ENCODE results near the gene GSTM1. TPM values are rescaled to one million over a fixed set of nuclear protein-coding genes. Genes with fewer than 3 reads are reported as not detected.

The GSTM1 gene
- total RNA-seq, 1 donor from 2014 or later: not detected

DNA sequence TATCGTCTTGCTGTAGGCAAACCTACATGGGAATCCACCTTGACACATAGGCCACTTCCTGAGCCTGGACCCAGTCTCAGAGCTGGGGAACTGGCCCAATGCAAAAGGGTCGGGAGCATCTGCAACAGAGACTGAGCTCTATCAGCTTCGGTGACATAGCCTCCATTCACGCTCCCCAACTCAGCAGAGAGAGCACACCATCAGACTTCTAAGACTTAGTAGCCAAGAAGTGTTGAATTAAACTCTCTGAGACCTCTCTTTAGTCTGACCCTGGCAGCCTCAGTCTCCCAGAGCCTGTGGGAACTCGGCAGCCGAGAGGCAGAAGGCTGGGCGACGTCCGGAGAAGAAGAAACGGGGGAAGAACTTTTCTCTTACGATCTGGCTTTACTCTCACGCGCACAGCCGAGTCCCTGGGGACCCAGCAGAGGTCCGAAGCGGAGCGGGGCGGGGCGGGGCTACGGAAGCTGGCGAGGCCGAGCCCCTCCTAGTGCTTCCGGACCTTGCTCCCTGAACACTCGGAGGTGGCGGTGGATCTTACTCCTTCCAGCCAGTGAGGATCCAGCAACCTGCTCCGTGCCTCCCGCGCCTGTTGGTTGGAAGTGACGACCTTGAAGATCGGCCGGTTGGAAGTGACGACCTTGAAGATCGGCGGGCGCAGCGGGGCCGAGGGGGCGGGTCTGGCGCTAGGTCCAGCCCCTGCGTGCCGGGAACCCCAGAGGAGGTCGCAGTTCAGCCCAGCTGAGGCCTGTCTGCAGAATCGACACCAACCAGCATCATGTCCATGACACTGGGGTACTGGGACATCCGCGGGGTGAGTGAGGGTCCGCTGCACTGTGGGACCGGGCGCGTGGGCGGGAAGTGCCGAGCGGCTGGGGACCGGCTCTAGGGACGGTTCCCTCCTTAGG, 31.8 kb upstream of the GSTM1 start, which contains the start of gene GSTM4:
GSTM4 (plus strand) TSS at position 485 of the 905 bp plus-strand sequence; CDS start at position 776, 291 bp downstream.
- Histone ChIP-seq H3K79me2 (ENCODE audit: insufficient read depth, low read length) (no peaks in the 10 kb centered on the region), H3K9ac (ENCODE audit: low read length) (peak within 1 kb of the TSS; percentile 72), H3K36me3 (ENCODE audit: insufficient read depth, low read length) (no peaks in the 10 kb centered on the region), H3K27me3 (ENCODE audit: insufficient read depth, low read length) (peaks cover 5% of the 10 kb centered on the region), H2AFZ (ENCODE audit: low read depth, low read length) (peak within 1 kb of the TSS; percentile 93), H3K27ac (ENCODE audit: low read depth, low read length) (no peak within 1 kb of the TSS), H3K4me3 (ENCODE audit: insufficient read depth, low read depth, low read length) (peak within 1 kb of the TSS; percentile 77), H3K4me1 (ENCODE audit: insufficient read depth, low read length) (peaks cover 18% of the 10 kb centered on the region), H4K20me1 (ENCODE audit: insufficient read depth, low read length) (no peaks in the 10 kb centered on the region), H3K4me2 (ENCODE audit: low read length) (peak within 1 kb of the TSS; percentile 89), H3K9me3 (ENCODE audit: insufficient read depth, low read depth, low read length) (no peaks in the 10 kb centered on the region)
- no peak for TF ChIP-seq EZH2 (IDR thresholded peaks at IDR 0.05; ENCODE audit: insufficient read depth, low read length)
- TF ChIP-seq, protein P1, sequence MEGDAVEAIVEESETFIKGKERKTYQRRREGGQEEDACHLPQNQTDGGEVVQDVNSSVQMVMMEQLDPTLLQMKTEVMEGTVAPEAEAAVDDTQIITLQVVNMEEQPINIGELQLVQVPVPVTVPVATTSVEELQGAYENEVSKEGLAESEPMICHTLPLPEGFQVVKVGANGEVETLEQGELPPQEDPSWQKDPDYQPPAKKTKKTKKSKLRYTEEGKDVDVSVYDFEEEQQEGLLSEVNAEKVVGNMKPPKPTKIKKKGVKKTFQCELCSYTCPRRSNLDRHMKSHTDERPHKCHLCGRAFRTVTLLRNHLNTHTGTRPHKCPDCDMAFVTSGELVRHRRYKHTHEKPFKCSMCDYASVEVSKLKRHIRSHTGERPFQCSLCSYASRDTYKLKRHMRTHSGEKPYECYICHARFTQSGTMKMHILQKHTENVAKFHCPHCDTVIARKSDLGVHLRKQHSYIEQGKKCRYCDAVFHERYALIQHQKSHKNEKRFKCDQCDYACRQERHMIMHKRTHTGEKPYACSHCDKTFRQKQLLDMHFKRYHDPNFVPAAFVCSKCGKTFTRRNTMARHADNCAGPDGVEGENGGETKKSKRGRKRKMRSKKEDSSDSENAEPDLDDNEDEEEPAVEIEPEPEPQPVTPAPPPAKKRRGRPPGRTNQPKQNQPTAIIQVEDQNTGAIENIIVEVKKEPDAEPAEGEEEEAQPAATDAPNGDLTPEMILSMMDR (IDR thresholded peaks at IDR 0.05; ENCODE audit: insufficient read depth, low read depth, low read length): no peak
- no peak within 1 kb of the TSS for H3K27ac Mint-ChIP-seq (ENCODE audit: unreplicated experiment)
- H3K9me3 Mint-ChIP-seq (ENCODE audit: unreplicated experiment): no peaks in the 10 kb centered on the region
- FAIRE-seq: no peak
- H3K4me3 Mint-ChIP-seq (ENCODE audit: unreplicated experiment): peak within 1 kb of the TSS; percentile 90
- peaks cover 4% of the 10 kb centered on the region for H3K36me3 Mint-ChIP-seq (ENCODE audit: low read depth, unreplicated experiment)
- peaks cover 43% of the 10 kb centered on the region for H3K27me3 Mint-ChIP-seq (ENCODE audit: low read depth, unreplicated experiment)
- peak; percentile 61 for DNase-seq (ENCODE audit: low read depth)
- peaks cover 11% of the 10 kb centered on the region for H3K4me1 Mint-ChIP-seq (ENCODE audit: low read depth, unreplicated experiment)

DNA sequence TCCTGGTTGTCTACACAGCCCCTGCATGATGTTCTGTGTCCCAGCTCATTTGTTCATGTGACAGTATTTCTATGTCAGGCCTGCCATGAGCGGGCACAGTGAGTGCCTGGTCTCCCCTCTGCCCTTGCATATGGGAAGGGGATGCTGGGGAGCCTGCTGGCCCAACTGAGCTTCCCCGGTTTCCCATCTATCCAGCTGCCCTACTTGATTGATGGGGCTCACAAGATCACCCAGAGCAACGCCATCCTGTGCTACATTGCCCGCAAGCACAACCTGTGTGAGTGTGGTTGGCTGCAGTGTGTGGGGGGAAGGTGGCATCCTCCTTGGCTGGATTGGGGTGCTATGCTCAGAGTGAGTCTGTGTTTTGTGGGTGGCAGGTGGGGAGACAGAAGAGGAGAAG, 30.2 kb upstream of the GSTM1 start:
- H2AFZ ChIP-seq (ENCODE audit: low read depth, low read length): no peak overlapping the region
- Mint-ChIP-seq H3K9me3 (ENCODE audit: unreplicated experiment) (no peaks in the 10 kb centered on the region), H3K4me3 (ENCODE audit: unreplicated experiment) (peak overlapping the region; percentile 14), H3K36me3 (ENCODE audit: low read depth, unreplicated experiment) (peaks cover 4% of the 10 kb centered on the region), H3K27ac (ENCODE audit: unreplicated experiment) (no peak overlapping the region), H3K27me3 (ENCODE audit: low read depth, unreplicated experiment) (peaks cover 42% of the 10 kb centered on the region), H3K4me1 (ENCODE audit: low read depth, unreplicated experiment) (peaks cover 11% of the 10 kb centered on the region)
- H3K9ac ChIP-seq (ENCODE audit: low read length): no peak overlapping the region
- H3K4me1 ChIP-seq (ENCODE audit: insufficient read depth, low read length): peaks cover 14% of the 10 kb centered on the region
- TF ChIP-seq, protein P1 (IDR thresholded peaks at IDR 0.05; ENCODE audit: insufficient read depth, low read depth, low read length): no peak
- TF ChIP-seq EZH2 (IDR thresholded peaks at IDR 0.05; ENCODE audit: insufficient read depth, low read length): no peak
- no peak overlapping the region for H3K4me2 ChIP-seq (ENCODE audit: low read length)
- no peaks in the 10 kb centered on the region for H3K79me2 ChIP-seq (ENCODE audit: insufficient read depth, low read length)
- FAIRE-seq (no peak), DNase-seq (ENCODE audit: low read depth) (no peak)
- H3K27me3 ChIP-seq (ENCODE audit: insufficient read depth, low read length): no peaks in the 10 kb centered on the region
- no peak overlapping the region for H3K4me3 ChIP-seq (ENCODE audit: insufficient read depth, low read depth, low read length)
- no peak overlapping the region for H3K27ac ChIP-seq (ENCODE audit: low read depth, low read length)
- H3K36me3 ChIP-seq (ENCODE audit: insufficient read depth, low read length): no peaks in the 10 kb centered on the region
- no peaks in the 10 kb centered on the region for H3K9me3 ChIP-seq (ENCODE audit: insufficient read depth, low read depth, low read length)
- H4K20me1 ChIP-seq (ENCODE audit: insufficient read depth, low read length): no peaks in the 10 kb centered on the region

DNA sequence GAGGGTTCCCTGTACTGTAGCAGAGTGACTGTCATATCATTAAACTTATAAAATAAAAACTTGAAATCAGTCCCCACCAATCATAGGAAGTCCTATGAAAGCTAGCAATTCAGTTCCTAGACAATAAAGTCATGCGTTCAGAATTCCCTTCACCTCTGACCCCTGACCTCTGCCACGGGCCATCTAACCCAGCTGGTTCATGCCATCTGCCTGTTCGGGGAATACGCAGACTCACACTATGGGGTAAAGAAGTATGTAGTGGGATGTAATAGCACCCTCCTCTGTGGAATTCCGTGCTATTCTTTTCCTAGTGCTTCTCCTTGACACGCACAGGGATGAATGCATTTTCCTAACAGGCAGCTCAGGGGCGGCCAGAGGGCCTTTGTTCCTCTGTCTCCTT, 29.6 kb upstream of the GSTM1 start:
- TF ChIP-seq, protein P1 (IDR thresholded peaks at IDR 0.05; ENCODE audit: insufficient read depth, low read depth, low read length): no peak
- no peak for TF ChIP-seq EZH2 (IDR thresholded peaks at IDR 0.05; ENCODE audit: insufficient read depth, low read length)
- no peaks in the 10 kb centered on the region for H3K79me2 ChIP-seq (ENCODE audit: insufficient read depth, low read length)
- H3K27ac ChIP-seq (ENCODE audit: low read depth, low read length): no peak overlapping the region
- no peak overlapping the region for H3K4me3 ChIP-seq (ENCODE audit: insufficient read depth, low read depth, low read length)
- Mint-ChIP-seq H3K4me1 (ENCODE audit: low read depth, unreplicated experiment) (peaks cover 11% of the 10 kb centered on the region), H3K4me3 (ENCODE audit: unreplicated experiment) (no peak overlapping the region), H3K36me3 (ENCODE audit: low read depth, unreplicated experiment) (peaks cover 4% of the 10 kb centered on the region), H3K27ac (ENCODE audit: unreplicated experiment) (no peak overlapping the region), H3K9me3 (ENCODE audit: unreplicated experiment) (no peaks in the 10 kb centered on the region), H3K27me3 (ENCODE audit: low read depth, unreplicated experiment) (peaks cover 40% of the 10 kb centered on the region)
- no peak overlapping the region for H2AFZ ChIP-seq (ENCODE audit: low read depth, low read length)
- DNase-seq (ENCODE audit: low read depth) (no peak), FAIRE-seq (no peak)
- H4K20me1 ChIP-seq (ENCODE audit: insufficient read depth, low read length): no peaks in the 10 kb centered on the region
- no peak overlapping the region for H3K9ac ChIP-seq (ENCODE audit: low read length)
- no peaks in the 10 kb centered on the region for H3K27me3 ChIP-seq (ENCODE audit: insufficient read depth, low read length)
- H3K4me1 ChIP-seq (ENCODE audit: insufficient read depth, low read length): peaks cover 14% of the 10 kb centered on the region
- no peaks in the 10 kb centered on the region for H3K36me3 ChIP-seq (ENCODE audit: insufficient read depth, low read length)
- no peak overlapping the region for H3K4me2 ChIP-seq (ENCODE audit: low read length)
- no peaks in the 10 kb centered on the region for H3K9me3 ChIP-seq (ENCODE audit: insufficient read depth, low read depth, low read length)

Measured in astrocyte (in vitro differentiated cells and primary cell).